Cardiac fibroblast (primary cell): Measurements from ENCODE around the gene TPD52L1.

ENCODE experiments used
- DNase-seq, 2 donors: peaks; one replicate each; pipeline versions ENCODE4 v3.0.0 to v3.0.0-alpha.2; 2010; ENCODE audit warnings: low read depth in 2 of 2
- H3K4me3 ChIP-seq, 2 donors: replicated peaks in 1 of 2; 1 replicate in 1 of 2; 2 replicates in 1 of 2; pipeline ENCODE4 v1.5.1; 2011; ENCODE audit warnings: low read depth in 2 of 2, low read length in 2 of 2, mild to moderate bottlenecking in 2 of 2, moderate library complexity in 1 of 2
- TF ChIP-seq, protein P1 (sequence below): IDR thresholded peaks from one replicate; pipeline ENCODE4 v1.5.1; 2011; ENCODE audit warnings: low read depth, mild to moderate bottlenecking, low read length, inconsistent platforms

TPD52L1 gene

GRCh38 chr6:125208625-125209249 is 55.2 kb downstream of the TPD52L1 start:
- TF ChIP-seq, protein P1, sequence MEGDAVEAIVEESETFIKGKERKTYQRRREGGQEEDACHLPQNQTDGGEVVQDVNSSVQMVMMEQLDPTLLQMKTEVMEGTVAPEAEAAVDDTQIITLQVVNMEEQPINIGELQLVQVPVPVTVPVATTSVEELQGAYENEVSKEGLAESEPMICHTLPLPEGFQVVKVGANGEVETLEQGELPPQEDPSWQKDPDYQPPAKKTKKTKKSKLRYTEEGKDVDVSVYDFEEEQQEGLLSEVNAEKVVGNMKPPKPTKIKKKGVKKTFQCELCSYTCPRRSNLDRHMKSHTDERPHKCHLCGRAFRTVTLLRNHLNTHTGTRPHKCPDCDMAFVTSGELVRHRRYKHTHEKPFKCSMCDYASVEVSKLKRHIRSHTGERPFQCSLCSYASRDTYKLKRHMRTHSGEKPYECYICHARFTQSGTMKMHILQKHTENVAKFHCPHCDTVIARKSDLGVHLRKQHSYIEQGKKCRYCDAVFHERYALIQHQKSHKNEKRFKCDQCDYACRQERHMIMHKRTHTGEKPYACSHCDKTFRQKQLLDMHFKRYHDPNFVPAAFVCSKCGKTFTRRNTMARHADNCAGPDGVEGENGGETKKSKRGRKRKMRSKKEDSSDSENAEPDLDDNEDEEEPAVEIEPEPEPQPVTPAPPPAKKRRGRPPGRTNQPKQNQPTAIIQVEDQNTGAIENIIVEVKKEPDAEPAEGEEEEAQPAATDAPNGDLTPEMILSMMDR: no peak
- no peak for DNase-seq
- no peak overlapping the region for H3K4me3 ChIP-seq

GRCh38 chr6:125210667-125211066 is 57.1 kb downstream of the TPD52L1 start:
- TF ChIP-seq, protein P1: no peak
- no peak for DNase-seq
- H3K4me3 ChIP-seq: no peak overlapping the region

DNA sequence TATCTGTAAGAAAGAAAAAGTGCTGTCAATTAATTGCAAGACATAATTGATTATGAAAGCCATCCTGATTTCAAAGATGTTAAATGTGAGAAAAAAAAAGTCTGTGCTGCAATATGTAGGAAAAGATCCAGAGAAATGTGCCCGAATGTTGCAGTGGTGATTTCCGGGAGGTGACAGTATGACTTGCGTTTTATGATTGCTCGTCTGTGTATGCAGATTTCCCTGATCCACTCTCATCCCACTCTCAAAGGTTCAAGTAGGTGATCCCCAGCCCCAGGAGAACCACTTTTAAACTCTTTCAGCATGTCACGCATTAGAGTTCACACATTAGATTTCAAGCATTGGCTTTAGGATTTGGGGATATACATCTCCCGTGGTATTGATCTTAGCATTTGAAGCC is 57.8 kb downstream of the TPD52L1 start:
- TF ChIP-seq, protein P1: no peak
- H3K4me3 ChIP-seq: no peak overlapping the region
- DNase-seq: no peak

DNA sequence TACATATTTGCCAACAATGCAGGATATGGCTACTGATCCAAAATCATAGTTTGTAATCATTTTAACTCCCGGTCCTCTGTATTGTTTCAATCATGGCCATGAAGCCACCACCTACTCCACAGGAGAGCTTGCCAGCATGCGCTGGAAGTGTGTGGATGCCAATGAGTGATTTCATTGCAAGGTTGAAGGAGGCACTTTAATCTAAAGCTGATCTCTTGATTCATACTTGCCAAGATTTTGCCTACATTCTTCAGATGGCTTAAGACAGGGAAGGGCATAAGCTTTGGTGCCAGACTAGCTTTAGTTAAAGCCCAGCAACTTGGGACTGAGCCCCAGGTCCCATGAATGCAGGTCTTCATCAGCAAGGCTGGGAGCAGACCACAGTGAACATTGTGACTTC is 58.8 kb downstream of the TPD52L1 start:
- TF ChIP-seq, protein P1: no peak
- no peak for DNase-seq

GRCh38 chr6:125213939-125214338 is 60.4 kb downstream of the TPD52L1 start:
- no peak overlapping the region for H3K4me3 ChIP-seq
- TF ChIP-seq, protein P1: no peak
- DNase-seq: no peak

More for the DNA sequence above, 58.8 kb downstream of the TPD52L1 start:
- no peak overlapping the region for H3K4me3 ChIP-seq

GRCh38 chr6:125215252-125215819 is 61.8 kb downstream of the TPD52L1 start:
- no peak overlapping the region for H3K4me3 ChIP-seq
- TF ChIP-seq, protein P1: no peak
- no peak for DNase-seq
